Hippocampal formation (tissue), 2 donors: Measurements from ENCODE around the gene CASP3.
A peak's percentile ranks its signal among the peaks of the same experiment; 100 is the strongest.

ENCODE experiments used
- DNase-seq, 2 donors: peaks; one replicate each; lab custom pipeline; 2025; lab: John Stamatoyannopoulos, UW

CASP3 gene

GRCh38 chr4:184649026-184649970 is at the start of gene CASP3, which contains the start of gene PRIMPOL:
CASP3 (minus strand) TSS chr4:184649447; CDS start chr4:184638453, 10,994 bp downstream.
PRIMPOL (plus strand) TSS chr4:184649738; CDS start chr4:184657141, 7,403 bp downstream.
- DNase-seq, result peak; percentile 96 to 97

GRCh38 chr4:184697956-184698355 is 48.7 kb upstream of the CASP3 start:
- no peak for DNase-seq

- DNase-seq, result no peak
Observed at GRCh38 chr4:184695178-184695896, 46.1 kb upstream of the CASP3 start.

- DNase-seq, result no peak
Observed at GRCh38 chr4:184694412-184694956, 45.2 kb upstream of the CASP3 start.

- no peak for DNase-seq
Observed at GRCh38 chr4:184693056-184693455, 43.8 kb upstream of the CASP3 start.

GRCh38 chr4:184689681-184690080 is 40.4 kb upstream of the CASP3 start:
- no peak for DNase-seq

GRCh38 chr4:184688447-184688846 is 39.2 kb upstream of the CASP3 start:
- DNase-seq, result no peak

GRCh38 chr4:184688005-184688404 is 38.8 kb upstream of the CASP3 start:
- DNase-seq, result no peak

GRCh38 chr4:184684491-184685189 is 35.4 kb upstream of the CASP3 start:
- DNase-seq, result no peak

- DNase-seq, result no peak
Observed at GRCh38 chr4:184681916-184682315, 32.7 kb upstream of the CASP3 start.

GRCh38 chr4:184680698-184681097 is 31.5 kb upstream of the CASP3 start:
- DNase-seq, result no peak

- DNase-seq, result no peak
Observed at GRCh38 chr4:184675821-184676492, 26.7 kb upstream of the CASP3 start.

- no peak for DNase-seq
Observed at GRCh38 chr4:184675018-184675417, 25.8 kb upstream of the CASP3 start.

GRCh38 chr4:184674011-184674410 is 24.8 kb upstream of the CASP3 start:
- DNase-seq, result no peak

- no peak for DNase-seq
Observed at GRCh38 chr4:184672741-184673140, 23.5 kb upstream of the CASP3 start.

- DNase-seq, result no peak
Observed at GRCh38 chr4:184671101-184671500, 21.9 kb upstream of the CASP3 start.

GRCh38 chr4:184669251-184669650 is 20.0 kb upstream of the CASP3 start:
- no peak for DNase-seq

- no peak for DNase-seq
Observed at GRCh38 chr4:184668511-184669114, 19.4 kb upstream of the CASP3 start.

GRCh38 chr4:184668096-184668495 is 18.8 kb upstream of the CASP3 start:
- no peak for DNase-seq

- no peak for DNase-seq
Observed at GRCh38 chr4:184666670-184667069, 17.4 kb upstream of the CASP3 start.
